ENCODE measurements around the gene LORICRIN. TPM values are rescaled to one million over a fixed set of nuclear protein-coding genes. Genes with fewer than 3 reads are reported as not detected.

LORICRIN gene
- total and polyA plus RNA-seq, 9 of the 15 experiments (the other 6 are each of a cell fraction or from before 2014, with no cell fraction given): not detected

DNA sequence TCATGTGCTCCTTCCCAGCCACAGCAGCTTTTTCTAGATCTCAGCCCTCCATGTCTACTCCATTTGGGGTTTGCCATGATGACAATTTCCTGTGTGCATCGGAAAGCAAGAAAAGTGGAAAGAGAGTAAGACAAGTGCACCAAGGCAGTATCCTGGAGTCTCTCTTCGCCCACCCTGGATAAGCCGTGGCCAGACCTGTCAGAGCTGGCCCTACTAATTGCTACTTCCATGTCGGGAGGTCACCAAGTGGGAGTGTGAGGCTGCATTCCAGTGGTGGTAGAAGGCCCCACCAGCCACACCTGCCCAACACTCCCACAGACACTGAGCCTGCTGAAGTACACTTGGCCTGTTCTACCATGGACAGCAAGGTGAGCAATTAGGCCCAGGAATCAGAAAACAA, 14.0 kb upstream of the LORICRIN start:
- WGBS (ENCODE audit: insufficient coverage, low coverage, missing lambda C conversion rate): 3% methylated on average over 4 of the region's 4 CpGs
- FAIRE-seq: no peak
- ATAC-seq: no peak
- Histone ChIP-seq H3K9me1 (ENCODE audit: control insufficient read depth, insufficient read depth, low read length) (no peaks in the 10 kb centered on the region), H3K9ac (ENCODE audit: insufficient read depth in 1 of 2, low read depth in 2 of 2, low read length in 2 of 2) (no peak overlapping the region), H3K27me3 (ENCODE audit: control insufficient read depth in 2 of 2, insufficient read depth in 2 of 2, low read length in 2 of 2) (peaks cover under 1 to 6% of the 10 kb centered on the region in 2 experiments; a peak in 3 of 5 replicates), H3K27ac (ENCODE audit: extremely low read depth, low read depth, low read length) (no peak overlapping the region), H3K4me2 (ENCODE audit: insufficient read depth, low read length) (no peak overlapping the region), H2AFZ (ENCODE audit: low read depth, low read length) (no peak overlapping the region), H3K79me2 (ENCODE audit: control insufficient read depth, insufficient read depth, low read length) (no peaks in the 10 kb centered on the region), H3K4me3 (no peak overlapping the region), H4K20me1 (replicated peaks; ENCODE audit: control insufficient read depth, insufficient read depth, low read length) (no peaks in the 10 kb centered on the region), H3K36me3 (ENCODE audit: control insufficient read depth, insufficient read depth, low read length) (no peaks in the 10 kb centered on the region), H3K4me1 (replicated peaks in 1 of 2; ENCODE audit: control insufficient read depth in 2 of 2, insufficient read depth in 2 of 2, low read length in 2 of 2) (no peaks in the 10 kb centered on the region), H3K9me3 (replicated peaks; ENCODE audit: control insufficient read depth, insufficient read depth, low read depth, low read length) (no peaks in the 10 kb centered on the region)
- CTCF ChIA-PET (ENCODE audit: low intra/inter-chr PET ratio): no interaction called here
- no peak for TF ChIP-seq RBM14 (IDR thresholded peaks at IDR 0.05; ENCODE audit: borderline replicate concordance, insufficient read depth, low read depth, low read length)
- no TSS peak for BruUV-seq (replicated peaks)
- intact Hi-C loops (cut with micrococcal nuclease): no loop called here
- POLR2A ChIA-PET: no interaction called here
- in situ Hi-C loops (cut with MboI): no loop called here
- no peak for DNase-seq (ENCODE audit: extremely low read depth in 1 of 4, low spot score in 3 of 4)

DNA sequence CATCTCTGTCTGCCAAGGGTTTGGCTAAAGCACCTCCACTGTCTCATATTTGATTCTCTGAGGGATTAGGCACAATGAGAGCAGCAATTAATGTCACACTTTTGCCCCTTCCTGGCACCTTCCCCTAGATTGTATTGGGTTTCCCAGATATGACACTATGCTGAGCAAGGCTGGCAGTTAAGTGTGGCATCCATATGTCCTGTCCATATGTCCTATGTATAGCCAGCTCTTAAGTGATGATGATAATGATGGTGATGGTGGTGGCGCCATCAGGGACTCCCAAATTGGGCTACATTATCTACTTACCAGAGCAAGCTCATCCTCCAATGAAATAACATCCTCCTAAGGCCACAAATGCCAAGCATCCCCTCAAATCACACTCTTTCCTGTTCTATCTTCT, 13.5 kb upstream of the LORICRIN start:
- DNase-seq (ENCODE audit: extremely low read depth in 1 of 4, low spot score in 3 of 4) (no peak), FAIRE-seq (no peak), ATAC-seq (no peak)
- Histone ChIP-seq H3K4me2 (ENCODE audit: insufficient read depth, low read length) (no peak overlapping the region), H3K4me1 (replicated peaks in 1 of 2; ENCODE audit: control insufficient read depth in 2 of 2, insufficient read depth in 2 of 2, low read length in 2 of 2) (no peaks in the 10 kb centered on the region), H3K36me3 (ENCODE audit: control insufficient read depth, insufficient read depth, low read length) (no peaks in the 10 kb centered on the region), H4K20me1 (replicated peaks; ENCODE audit: control insufficient read depth, insufficient read depth, low read length) (no peaks in the 10 kb centered on the region), H3K9ac (ENCODE audit: insufficient read depth in 1 of 2, low read depth in 2 of 2, low read length in 2 of 2) (no peak overlapping the region), H3K79me2 (ENCODE audit: control insufficient read depth, insufficient read depth, low read length) (no peaks in the 10 kb centered on the region), H2AFZ (ENCODE audit: low read depth, low read length) (no peak overlapping the region), H3K9me3 (replicated peaks; ENCODE audit: control insufficient read depth, insufficient read depth, low read depth, low read length) (no peaks in the 10 kb centered on the region), H3K27me3 (ENCODE audit: control insufficient read depth in 2 of 2, insufficient read depth in 2 of 2, low read length in 2 of 2) (peaks cover 2 to 5% of the 10 kb centered on the region in 2 experiments; a peak in 3 of 5 replicates), H3K27ac (ENCODE audit: extremely low read depth, low read depth, low read length) (no peak overlapping the region), H3K9me1 (ENCODE audit: control insufficient read depth, insufficient read depth, low read length) (no peaks in the 10 kb centered on the region), H3K4me3 (no peak overlapping the region)
- CTCF ChIA-PET (ENCODE audit: low intra/inter-chr PET ratio): no interaction called here
- POLR2A ChIA-PET: no interaction called here
- TF ChIP-seq, protein P1, sequence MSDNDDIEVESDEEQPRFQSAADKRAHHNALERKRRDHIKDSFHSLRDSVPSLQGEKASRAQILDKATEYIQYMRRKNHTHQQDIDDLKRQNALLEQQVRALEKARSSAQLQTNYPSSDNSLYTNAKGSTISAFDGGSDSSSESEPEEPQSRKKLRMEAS (CRISPR knock-in tag; IDR thresholded peaks at IDR 0.05): no peak
- no peak for TF ChIP-seq HIVEP1 (CRISPR knock-in tag; IDR thresholded peaks at IDR 0.05)
- TF ChIP-seq HEY1 (CRISPR knock-in tag; IDR thresholded peaks at IDR 0.05; ENCODE audit: borderline replicate concordance): no peak
- no peak for TF ChIP-seq TBP (optimal IDR thresholded peaks at IDR 0.05; ENCODE audit: low read depth, low read length)
- TF ChIP-seq PTBP1 (IDR thresholded peaks at IDR 0.05; ENCODE audit: low read depth, low read length): no peak
- TF ChIP-seq ZNF785 (CRISPR knock-in tag; IDR thresholded peaks at IDR 0.05): no peak
- TF ChIP-seq ZNF3 (CRISPR knock-in tag; IDR thresholded peaks at IDR 0.05): no peak
- no TSS peak for BruUV-seq (replicated peaks)
- in situ Hi-C loops (cut with MboI): no loop called here
- intact Hi-C loops (cut with micrococcal nuclease): no loop called here
- 0% methylated on average over 1 of the region's 1 CpG for WGBS (ENCODE audit: insufficient coverage, low coverage, missing lambda C conversion rate)
